ENCODE measurements around the gene ERV3-1.
"Not testable (repeated sequence)": the region's sequence is repeated elsewhere in the genome, so short reads cannot be mapped to it uniquely, and the experiment has no call there.

ERV3-1 gene

GRCh38 chr7:65038767-65039166 lies 32.3 kb upstream of the ERV3-1 start:
- Histone ChIP-seq H3K4me1 (ENCODE audit: control extremely low read depth in 1 of 4, control insufficient read depth in 4 of 4, insufficient read depth in 4 of 4, low read length in 3 of 4) (peaks cover 0 to 14% (median 7%) of the 10 kb centered on the region in 4 experiments), H3K27ac (ENCODE audit: insufficient read depth in 1 of 2, low read depth in 1 of 2, low read length in 2 of 2, poor library complexity in 1 of 2, severe bottlenecking in 2 of 2) (peak overlapping the region in 1 of 2 experiments; percentile 74), H3K4me3 (ENCODE audit: control insufficient read depth in 1 of 7, extremely low read depth in 1 of 7, insufficient read depth in 4 of 7, low read depth in 2 of 7, low read length in 6 of 7) (peak overlapping the region; percentile 70 to 89 (median 80))
- peak; percentile 11 to 57 (median 36) for DNase-seq
- not testable (repeated sequence) for H3K36me3 ChIP-seq (ENCODE audit: control insufficient read depth in 4 of 4, insufficient read depth in 4 of 4, low read length in 3 of 4); H3K27me3 ChIP-seq (replicated peaks in 2 of 5; ENCODE audit: control insufficient read depth in 4 of 5, insufficient read depth in 5 of 5, low read length in 4 of 5); H3K9me3 ChIP-seq (ENCODE audit: control extremely low read depth in 1 of 5, control insufficient read depth in 4 of 5, insufficient read depth in 2 of 5, low read depth in 1 of 5, low read length in 4 of 5)
- CTCF ChIA-PET = interaction anchor here (0.5 to 2.2 kb wide), 2 partner anchors 32 to 182 kb away, joined by 3 to 7 read pairs; partner anchors contain the start of gene ERV3-1
- POLR2A ChIA-PET = interaction anchor here (1.3 kb wide), 1 partner anchor 32 kb away, joined by 3 read pairs; the partner anchor contains the start of gene ERV3-1
- WGBS (ENCODE audit: insufficient coverage) = under 1% methylated on average over 33 of the region's 35 CpGs

GRCh38 chr7:65037740-65038688 lies 31.5 kb upstream of the ERV3-1 start:
- Histone ChIP-seq H3K36me3 (ENCODE audit: control insufficient read depth in 4 of 4, insufficient read depth in 4 of 4, low read length in 3 of 4) (no peaks in the 10 kb centered on the region), H3K9me3 (ENCODE audit: control extremely low read depth in 1 of 5, control insufficient read depth in 4 of 5, insufficient read depth in 2 of 5, low read depth in 1 of 5, low read length in 4 of 5) (no peaks in the 10 kb centered on the region), H3K27ac (ENCODE audit: insufficient read depth in 1 of 2, low read depth in 1 of 2, low read length in 2 of 2, poor library complexity in 1 of 2, severe bottlenecking in 2 of 2) (peak overlapping the region in 1 of 2 experiments; percentile 74), H3K4me1 (ENCODE audit: control extremely low read depth in 1 of 4, control insufficient read depth in 4 of 4, insufficient read depth in 4 of 4, low read length in 3 of 4) (peaks cover 0 to 14% (median 7%) of the 10 kb centered on the region in 4 experiments), H3K27me3 (replicated peaks in 2 of 5; ENCODE audit: control insufficient read depth in 4 of 5, insufficient read depth in 5 of 5, low read length in 4 of 5) (no peaks in the 10 kb centered on the region), H3K4me3 (ENCODE audit: control insufficient read depth in 1 of 7, extremely low read depth in 1 of 7, insufficient read depth in 4 of 7, low read depth in 2 of 7, low read length in 6 of 7) (peak overlapping the region; percentile 54 to 84 (median 68))
- CTCF ChIA-PET = interaction anchor here (0.5 to 2.2 kb wide), 2 partner anchors 32 to 183 kb away, joined by 3 to 7 read pairs; partner anchors contain the start of gene ERV3-1
- POLR2A ChIA-PET = interaction anchor here (1.3 kb wide), 1 partner anchor 31 kb away, joined by 3 read pairs; the partner anchor contains the start of gene ERV3-1
- DNase-seq = peak; percentile 91 to 97 (median 96)
- 3% methylated on average over 29 of the region's 92 CpGs for WGBS (ENCODE audit: insufficient coverage)

- H3K36me3 ChIP-seq (ENCODE audit: control insufficient read depth in 4 of 4, insufficient read depth in 4 of 4, low read length in 3 of 4); H3K27me3 ChIP-seq (replicated peaks in 2 of 5; ENCODE audit: control insufficient read depth in 4 of 5, insufficient read depth in 5 of 5, low read length in 4 of 5); H3K27ac ChIP-seq (ENCODE audit: insufficient read depth in 1 of 2, low read depth in 1 of 2, low read length in 2 of 2, poor library complexity in 1 of 2, severe bottlenecking in 2 of 2); H3K4me3 ChIP-seq (ENCODE audit: control insufficient read depth in 1 of 7, extremely low read depth in 1 of 7, insufficient read depth in 4 of 7, low read depth in 2 of 7, low read length in 6 of 7); POLR2A ChIA-PET; H3K9me3 ChIP-seq (ENCODE audit: control extremely low read depth in 1 of 5, control insufficient read depth in 4 of 5, insufficient read depth in 2 of 5, low read depth in 1 of 5, low read length in 4 of 5): not testable (repeated sequence)
- CTCF ChIA-PET = interaction anchor here (0.6 to 2.2 kb wide), 3 partner anchors 30 to 1819 kb away, joined by 3 to 7 read pairs (median 4); partner anchors contain the start of gene ERV3-1
- DNase-seq = peak in 2 of 3 donors; percentile 19 to 22
- peaks cover 0 to 14% (median 7%) of the 10 kb centered on the region in 4 experiments for H3K4me1 ChIP-seq (ENCODE audit: control extremely low read depth in 1 of 4, control insufficient read depth in 4 of 4, insufficient read depth in 4 of 4, low read length in 3 of 4)
- no CpG with 5 or more reads among the region's 2 CpGs for WGBS (ENCODE audit: insufficient coverage)
Observed at GRCh38 chr7:65036526-65036925, 30.0 kb upstream of the ERV3-1 start.

GRCh38 chr7:65035469-65035868 lies 29.0 kb upstream of the ERV3-1 start:
- H3K36me3 ChIP-seq (ENCODE audit: control insufficient read depth in 4 of 4, insufficient read depth in 4 of 4, low read length in 3 of 4); H3K27ac ChIP-seq (ENCODE audit: insufficient read depth in 1 of 2, low read depth in 1 of 2, low read length in 2 of 2, poor library complexity in 1 of 2, severe bottlenecking in 2 of 2); H3K27me3 ChIP-seq (replicated peaks in 2 of 5; ENCODE audit: control insufficient read depth in 4 of 5, insufficient read depth in 5 of 5, low read length in 4 of 5); POLR2A ChIA-PET; H3K9me3 ChIP-seq (ENCODE audit: control extremely low read depth in 1 of 5, control insufficient read depth in 4 of 5, insufficient read depth in 2 of 5, low read depth in 1 of 5, low read length in 4 of 5); DNase-seq; CTCF ChIA-PET; H3K4me3 ChIP-seq (ENCODE audit: control insufficient read depth in 1 of 7, extremely low read depth in 1 of 7, insufficient read depth in 4 of 7, low read depth in 2 of 7, low read length in 6 of 7): not testable (repeated sequence)
- H3K4me1 ChIP-seq (ENCODE audit: control extremely low read depth in 1 of 4, control insufficient read depth in 4 of 4, insufficient read depth in 4 of 4, low read length in 3 of 4) = peaks cover 0 to 14% (median 7%) of the 10 kb centered on the region in 4 experiments

GRCh38 chr7:65034120-65034782 lies 27.8 kb upstream of the ERV3-1 start:
- H3K9me3 ChIP-seq (ENCODE audit: control extremely low read depth in 1 of 5, control insufficient read depth in 4 of 5, insufficient read depth in 2 of 5, low read depth in 1 of 5, low read length in 4 of 5); H3K27me3 ChIP-seq (replicated peaks in 2 of 5; ENCODE audit: control insufficient read depth in 4 of 5, insufficient read depth in 5 of 5, low read length in 4 of 5); CTCF ChIA-PET; H3K36me3 ChIP-seq (ENCODE audit: control insufficient read depth in 4 of 4, insufficient read depth in 4 of 4, low read length in 3 of 4); POLR2A ChIA-PET; H3K27ac ChIP-seq (ENCODE audit: insufficient read depth in 1 of 2, low read depth in 1 of 2, low read length in 2 of 2, poor library complexity in 1 of 2, severe bottlenecking in 2 of 2); H3K4me3 ChIP-seq (ENCODE audit: control insufficient read depth in 1 of 7, extremely low read depth in 1 of 7, insufficient read depth in 4 of 7, low read depth in 2 of 7, low read length in 6 of 7); H3K4me1 ChIP-seq (ENCODE audit: control extremely low read depth in 1 of 4, control insufficient read depth in 4 of 4, insufficient read depth in 4 of 4, low read length in 3 of 4); DNase-seq: not testable (repeated sequence)
- WGBS (ENCODE audit: insufficient coverage) = 95% methylated on average over 4 of the region's 10 CpGs

- H3K27ac ChIP-seq (ENCODE audit: insufficient read depth in 1 of 2, low read depth in 1 of 2, low read length in 2 of 2, poor library complexity in 1 of 2, severe bottlenecking in 2 of 2); H3K27me3 ChIP-seq (replicated peaks in 2 of 5; ENCODE audit: control insufficient read depth in 4 of 5, insufficient read depth in 5 of 5, low read length in 4 of 5); H3K4me3 ChIP-seq (ENCODE audit: control insufficient read depth in 1 of 7, extremely low read depth in 1 of 7, insufficient read depth in 4 of 7, low read depth in 2 of 7, low read length in 6 of 7); H3K36me3 ChIP-seq (ENCODE audit: control insufficient read depth in 4 of 4, insufficient read depth in 4 of 4, low read length in 3 of 4); H3K4me1 ChIP-seq (ENCODE audit: control extremely low read depth in 1 of 4, control insufficient read depth in 4 of 4, insufficient read depth in 4 of 4, low read length in 3 of 4); CTCF ChIA-PET; H3K9me3 ChIP-seq (ENCODE audit: control extremely low read depth in 1 of 5, control insufficient read depth in 4 of 5, insufficient read depth in 2 of 5, low read depth in 1 of 5, low read length in 4 of 5); DNase-seq; POLR2A ChIA-PET: not testable (repeated sequence)
- WGBS (ENCODE audit: insufficient coverage) = 100% methylated on average over 10 of the region's 30 CpGs
Observed at GRCh38 chr7:65033391-65033790, 26.9 kb upstream of the ERV3-1 start.

GRCh38 chr7:65025023-65025422 lies 18.5 kb upstream of the ERV3-1 start:
- CTCF ChIA-PET; H3K36me3 ChIP-seq (ENCODE audit: control insufficient read depth in 4 of 4, insufficient read depth in 4 of 4, low read length in 3 of 4); H3K4me3 ChIP-seq (ENCODE audit: control insufficient read depth in 1 of 7, extremely low read depth in 1 of 7, insufficient read depth in 4 of 7, low read depth in 2 of 7, low read length in 6 of 7); POLR2A ChIA-PET; DNase-seq; H3K4me1 ChIP-seq (ENCODE audit: control extremely low read depth in 1 of 4, control insufficient read depth in 4 of 4, insufficient read depth in 4 of 4, low read length in 3 of 4); H3K9me3 ChIP-seq (ENCODE audit: control extremely low read depth in 1 of 5, control insufficient read depth in 4 of 5, insufficient read depth in 2 of 5, low read depth in 1 of 5, low read length in 4 of 5); H3K27ac ChIP-seq (ENCODE audit: insufficient read depth in 1 of 2, low read depth in 1 of 2, low read length in 2 of 2, poor library complexity in 1 of 2, severe bottlenecking in 2 of 2); H3K27me3 ChIP-seq (replicated peaks in 2 of 5; ENCODE audit: control insufficient read depth in 4 of 5, insufficient read depth in 5 of 5, low read length in 4 of 5): not testable (repeated sequence)

Data from common myeloid progenitor, CD34-positive (primary cell).